HCT116 (cell line): Measurements from ENCODE around the gene EBP.

Experiments used
- CEBPB ChIP-seq: IDR thresholded peaks from 2 replicates; pipeline ENCODE4 v1.6.1; 2012; ENCODE audit warnings: low read depth
- CTCF ChIP-seq, 3 experiments: fragments of 200-600 bp in 1 of 3; sonication (generic) in 1 of 3; IDR thresholded peaks in 2 of 3; conservative IDR thresholded peaks in 1 of 3; 2 replicates each; pipeline ENCODE4 v1.5.1; 2012 to 2017; ENCODE audit warnings: low read depth in 2 of 3, low read length in 2 of 3, antibody characterized with exemption in 1 of 3, borderline replicate concordance in 1 of 3, control low read depth in 1 of 3, mild to moderate bottlenecking in 1 of 3, mixed read lengths in 1 of 3, mixed run types in 1 of 3, moderate library complexity in 1 of 3; ENCODE audit not compliant: insufficient read depth in 1 of 3
- EGR1 ChIP-seq: IDR thresholded peaks from 2 replicates; pipeline ENCODE4 v1.6.1; 2012; ENCODE audit warnings: low read depth
- ELF1 ChIP-seq: IDR thresholded peaks from 2 replicates; pipeline ENCODE4 v1.6.1; 2012; ENCODE audit warnings: low read depth, borderline replicate concordance
- EZH2 ChIP-seq: fragments of 200-600 bp; sonication (generic); IDR thresholded peaks from 2 replicates; pipeline ENCODE4 v1.6.1; 2017; ENCODE audit warnings: antibody characterized with exemption, mixed run types
- JUND ChIP-seq: IDR thresholded peaks from 2 replicates; pipeline ENCODE4 v1.6.1; 2012
- POLR2A ChIP-seq: IDR thresholded peaks from 2 replicates; pipeline ENCODE4 v1.7.0; 2011; ENCODE audit warnings: borderline replicate concordance; ENCODE audit not compliant: insufficient read depth, insufficient read length; ENCODE audit errors: extremely low read depth
- POLR2AphosphoS5 ChIP-seq: IDR thresholded peaks from 2 replicates; pipeline ENCODE4 v1.6.1; 2011; ENCODE audit warnings: mild to moderate bottlenecking, low read depth, low read length, moderate library complexity
- SP1 ChIP-seq: IDR thresholded peaks from 2 replicates; pipeline ENCODE4 v1.6.1; 2012; ENCODE audit warnings: low read depth
- ZFX ChIP-seq: fragments of 450-650 bp; IDR thresholded peaks from 2 replicates; pipeline ENCODE4 v1.6.1; 2017
- TF ChIP-seq, protein P1 (sequence below): IDR thresholded peaks from 2 replicates; pipeline ENCODE4 v1.6.1; 2012; ENCODE audit warnings: low read depth

DNA sequence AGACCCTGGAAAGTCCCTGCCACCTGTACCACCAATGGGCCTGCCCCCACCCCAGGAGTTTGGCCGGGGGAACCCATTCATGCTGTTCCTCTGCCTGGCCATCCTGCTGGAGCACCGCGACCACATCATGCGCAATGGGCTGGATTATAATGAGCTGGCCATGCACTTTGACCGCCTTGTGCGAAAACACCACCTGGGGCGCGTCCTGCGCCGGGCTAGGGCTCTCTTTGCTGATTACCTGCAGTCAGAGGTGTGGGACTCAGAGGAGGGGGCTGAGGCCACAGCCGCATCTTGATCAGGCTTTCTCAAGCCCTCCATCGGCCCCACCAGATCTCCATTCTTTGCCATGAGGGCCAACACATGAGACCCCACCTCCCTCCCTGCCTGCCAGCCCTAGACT, 39.1 kb downstream of the EBP start:
- TF ChIP-seq CTCF (IDR thresholded peaks at IDR 0.05 in 2 of 3, conservative IDR thresholded peaks at IDR 0.05 in 1 of 3; ENCODE audit: borderline replicate concordance in 1 of 3, insufficient read depth in 1 of 3, low read depth in 2 of 3, low read length in 2 of 3) = no peak
- no peak for TF ChIP-seq EZH2
- TF ChIP-seq SP1 = no peak
- no peak for TF ChIP-seq POLR2A
- no peak for TF ChIP-seq ELF1
- no peak for TF ChIP-seq CEBPB
- no peak for TF ChIP-seq EGR1
- TF ChIP-seq, protein P1, sequence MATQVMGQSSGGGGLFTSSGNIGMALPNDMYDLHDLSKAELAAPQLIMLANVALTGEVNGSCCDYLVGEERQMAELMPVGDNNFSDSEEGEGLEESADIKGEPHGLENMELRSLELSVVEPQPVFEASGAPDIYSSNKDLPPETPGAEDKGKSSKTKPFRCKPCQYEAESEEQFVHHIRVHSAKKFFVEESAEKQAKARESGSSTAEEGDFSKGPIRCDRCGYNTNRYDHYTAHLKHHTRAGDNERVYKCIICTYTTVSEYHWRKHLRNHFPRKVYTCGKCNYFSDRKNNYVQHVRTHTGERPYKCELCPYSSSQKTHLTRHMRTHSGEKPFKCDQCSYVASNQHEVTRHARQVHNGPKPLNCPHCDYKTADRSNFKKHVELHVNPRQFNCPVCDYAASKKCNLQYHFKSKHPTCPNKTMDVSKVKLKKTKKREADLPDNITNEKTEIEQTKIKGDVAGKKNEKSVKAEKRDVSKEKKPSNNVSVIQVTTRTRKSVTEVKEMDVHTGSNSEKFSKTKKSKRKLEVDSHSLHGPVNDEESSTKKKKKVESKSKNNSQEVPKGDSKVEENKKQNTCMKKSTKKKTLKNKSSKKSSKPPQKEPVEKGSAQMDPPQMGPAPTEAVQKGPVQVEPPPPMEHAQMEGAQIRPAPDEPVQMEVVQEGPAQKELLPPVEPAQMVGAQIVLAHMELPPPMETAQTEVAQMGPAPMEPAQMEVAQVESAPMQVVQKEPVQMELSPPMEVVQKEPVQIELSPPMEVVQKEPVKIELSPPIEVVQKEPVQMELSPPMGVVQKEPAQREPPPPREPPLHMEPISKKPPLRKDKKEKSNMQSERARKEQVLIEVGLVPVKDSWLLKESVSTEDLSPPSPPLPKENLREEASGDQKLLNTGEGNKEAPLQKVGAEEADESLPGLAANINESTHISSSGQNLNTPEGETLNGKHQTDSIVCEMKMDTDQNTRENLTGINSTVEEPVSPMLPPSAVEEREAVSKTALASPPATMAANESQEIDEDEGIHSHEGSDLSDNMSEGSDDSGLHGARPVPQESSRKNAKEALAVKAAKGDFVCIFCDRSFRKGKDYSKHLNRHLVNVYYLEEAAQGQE = no peak
- TF ChIP-seq POLR2AphosphoS5 = no peak
- no peak for TF ChIP-seq JUND
- no peak for TF ChIP-seq ZFX
